HG03354 (cell line): ENCODE measurements around the gene N4BP2L2.
A peak's percentile ranks its signal among the peaks of the same experiment; 100 is the strongest.

Source experiments
- ATAC-seq: cut with Tn5 transposase; IDR thresholded peaks from one replicate; pipeline ENCODE4 v1.9.1; 2021; ENCODE audit warnings: mild to moderate bottlenecking; ENCODE audit not compliant: unreplicated experiment, poor library complexity, severe bottlenecking

The N4BP2L2 gene

DNA sequence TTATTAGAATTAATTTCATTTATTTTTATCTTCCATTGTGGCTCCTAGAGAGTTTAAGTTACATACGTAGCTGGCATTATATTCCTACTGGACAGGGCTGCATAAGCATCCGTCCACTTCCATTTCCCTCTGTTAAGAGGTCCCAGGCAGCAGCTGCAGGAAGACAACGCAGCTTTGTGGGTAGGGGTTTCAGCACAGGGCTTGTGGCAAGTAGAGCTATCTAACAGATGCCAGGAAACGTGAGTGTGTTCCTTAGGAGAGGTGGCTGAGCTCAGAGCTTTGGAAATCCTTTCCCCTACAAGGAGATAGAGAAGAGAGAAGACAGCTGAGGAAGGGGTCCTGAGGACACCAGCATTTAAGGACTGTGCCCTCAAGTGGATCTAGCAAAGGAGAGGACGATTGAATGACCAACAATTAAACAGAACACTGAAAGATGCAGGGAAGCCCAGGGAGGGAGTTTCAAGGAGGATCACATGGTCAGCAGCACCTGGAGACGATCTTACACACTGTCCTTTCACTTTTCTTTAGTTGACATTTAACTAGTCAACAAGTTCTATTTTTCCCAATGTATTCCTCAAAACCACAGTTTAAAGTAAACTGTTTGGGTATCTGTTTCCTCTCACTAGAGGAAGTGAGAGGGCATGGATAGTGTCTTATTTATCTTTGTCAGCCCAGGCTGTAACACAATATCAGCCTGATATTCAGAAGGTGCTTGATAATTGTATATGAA is 108.4 kb downstream of the N4BP2L2 start:
- no peak for ATAC-seq

DNA sequence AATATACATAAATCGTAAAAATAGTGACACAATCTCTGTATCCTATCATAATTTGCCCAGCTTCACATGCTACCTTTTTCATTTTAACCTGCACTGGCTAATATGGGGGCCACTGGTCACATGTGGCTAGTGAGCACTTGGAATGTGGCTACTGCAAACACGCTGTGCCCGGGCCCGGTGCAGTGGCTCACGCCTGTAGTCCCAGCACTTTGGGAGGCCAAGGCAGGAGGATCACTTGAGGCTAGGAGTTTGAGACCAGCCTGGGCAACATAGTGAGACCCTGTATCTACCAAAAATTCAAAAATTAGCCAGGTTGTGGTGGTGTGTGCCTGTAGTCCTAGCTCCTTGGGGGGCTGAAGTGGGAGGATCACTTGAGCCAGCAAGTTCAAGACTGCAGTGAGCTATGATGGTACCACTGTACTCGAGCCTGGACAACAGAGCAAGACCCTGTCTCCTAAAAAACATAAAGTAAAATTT is 109.1 kb downstream of the N4BP2L2 start:
- ATAC-seq, result no peak

DNA sequence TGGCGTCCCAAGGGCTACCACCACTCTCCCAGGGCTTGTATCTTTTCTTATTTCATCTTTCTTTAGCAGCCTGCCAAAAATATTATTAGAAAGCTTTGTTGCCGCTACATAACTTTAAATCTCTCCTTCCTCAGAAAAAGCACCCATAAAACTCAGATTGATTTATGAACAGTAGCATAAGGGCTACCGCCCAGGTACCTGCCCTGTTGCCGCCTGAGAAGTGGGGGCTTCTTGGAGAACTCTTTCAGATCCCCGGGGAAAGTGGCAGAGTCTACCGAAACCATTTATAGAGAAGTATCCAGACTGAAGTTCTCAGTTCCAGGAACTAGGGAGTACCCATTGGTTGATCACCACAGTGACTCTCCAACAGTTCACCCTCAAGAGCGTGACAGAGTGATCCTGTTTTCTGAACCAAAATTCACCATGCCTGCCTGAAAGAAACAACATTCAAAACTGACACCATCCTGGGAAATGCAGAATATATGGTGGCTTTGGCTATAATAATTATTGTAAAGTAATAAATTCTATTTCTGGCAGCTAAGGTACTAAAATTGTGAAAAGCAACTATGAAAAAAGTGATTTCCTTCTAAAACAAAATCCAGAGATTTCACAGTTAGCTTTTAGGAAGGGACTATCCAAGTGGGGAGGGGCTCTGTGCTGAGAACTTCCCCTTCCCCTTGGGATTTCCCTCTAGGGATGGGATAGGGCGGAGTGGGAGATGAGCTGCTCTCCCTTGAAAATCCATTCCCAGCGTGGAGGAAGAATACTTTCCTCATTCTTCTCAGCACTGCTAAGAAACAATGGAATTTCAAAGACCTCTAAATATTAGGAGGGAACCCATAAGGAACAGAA is 109.8 kb downstream of the N4BP2L2 start:
- ATAC-seq, result no peak

DNA sequence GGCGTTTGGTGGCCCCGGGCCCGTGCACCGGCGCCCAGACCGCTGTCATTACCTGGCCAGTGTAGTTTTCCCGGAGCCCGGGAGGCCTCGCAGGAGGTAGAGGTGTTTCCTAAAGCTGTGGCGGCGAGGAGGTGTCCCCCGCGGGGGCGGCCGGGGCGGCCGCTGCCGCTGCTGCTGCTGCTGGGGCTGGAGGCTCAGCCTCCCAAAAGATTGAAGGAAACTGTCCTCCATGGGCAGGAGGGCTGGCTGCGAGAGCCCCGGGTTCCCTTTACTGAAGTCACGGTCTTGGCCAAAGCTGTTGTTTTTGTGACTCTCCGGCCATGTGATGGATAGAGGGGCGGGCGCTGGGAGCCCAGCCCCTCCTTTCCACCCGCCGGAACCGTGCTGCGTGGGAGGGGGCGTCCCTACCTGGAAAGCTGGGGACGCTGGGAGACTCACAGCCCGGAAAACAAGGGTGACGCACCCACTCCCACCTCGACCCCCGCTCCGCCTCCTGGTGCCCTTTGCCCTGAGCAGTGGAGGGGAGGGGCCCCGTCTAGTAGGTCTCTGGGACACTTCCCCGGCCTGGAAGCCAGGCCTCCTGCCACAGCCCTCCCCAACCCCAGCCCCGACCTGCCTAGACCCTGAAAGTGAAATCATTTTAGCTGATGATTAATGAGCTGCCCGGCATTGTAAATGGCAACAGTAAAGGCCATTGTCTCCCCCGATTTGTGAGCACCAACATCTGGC is 110.6 kb downstream of the N4BP2L2 start, which contains the start of gene N4BP2L1:
Gene N4BP2L1 (minus strand): TSS at position 279 of the 729 bp plus-strand sequence. CDS start 48 bp downstream, at position 231.
- ATAC-seq, result peak; percentile 73

DNA sequence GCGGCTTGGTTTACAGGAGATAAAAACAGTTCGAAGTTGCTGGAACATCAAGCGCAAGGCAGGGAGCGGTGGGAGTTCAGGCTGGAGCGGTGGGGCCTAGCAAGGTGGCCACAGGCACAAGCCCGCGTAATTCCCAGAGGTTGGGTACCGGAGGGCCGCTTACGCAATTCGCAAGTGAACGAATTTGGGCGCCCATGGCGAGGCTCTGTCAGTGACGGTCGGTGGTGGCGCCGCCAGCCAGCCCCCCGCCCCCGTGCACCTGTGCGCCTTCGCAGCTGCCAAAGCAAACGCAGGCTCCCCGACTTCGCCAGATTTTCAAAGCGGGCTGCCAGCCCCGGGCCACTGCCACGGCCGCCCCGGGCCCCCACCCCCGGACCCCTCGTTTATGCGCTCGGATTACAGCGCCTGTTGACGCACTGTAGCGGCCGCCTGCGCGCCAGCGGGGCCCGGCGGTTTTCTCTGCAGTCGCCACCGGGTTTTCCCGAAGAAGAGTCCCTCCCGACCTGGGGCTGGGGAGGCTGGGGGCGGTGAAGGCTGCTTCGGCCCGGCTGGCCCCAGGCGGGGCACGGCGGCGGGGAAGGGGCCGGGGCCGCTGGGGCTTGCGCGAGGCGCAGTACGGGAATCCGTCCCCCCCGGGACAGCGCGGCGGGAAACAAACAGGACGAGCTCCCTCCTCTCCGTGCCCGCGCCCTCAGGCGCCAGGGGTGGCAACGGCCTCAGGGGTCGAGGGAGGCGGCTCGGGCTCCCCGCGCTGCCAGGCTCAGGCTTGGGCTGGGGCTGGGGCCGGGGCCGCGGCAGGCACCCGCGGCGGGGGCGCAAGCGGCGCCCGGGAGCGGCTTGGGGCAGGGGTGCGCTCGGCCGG is 111.4 kb downstream of the N4BP2L2 start:
- ATAC-seq, result peak; percentile 21

DNA sequence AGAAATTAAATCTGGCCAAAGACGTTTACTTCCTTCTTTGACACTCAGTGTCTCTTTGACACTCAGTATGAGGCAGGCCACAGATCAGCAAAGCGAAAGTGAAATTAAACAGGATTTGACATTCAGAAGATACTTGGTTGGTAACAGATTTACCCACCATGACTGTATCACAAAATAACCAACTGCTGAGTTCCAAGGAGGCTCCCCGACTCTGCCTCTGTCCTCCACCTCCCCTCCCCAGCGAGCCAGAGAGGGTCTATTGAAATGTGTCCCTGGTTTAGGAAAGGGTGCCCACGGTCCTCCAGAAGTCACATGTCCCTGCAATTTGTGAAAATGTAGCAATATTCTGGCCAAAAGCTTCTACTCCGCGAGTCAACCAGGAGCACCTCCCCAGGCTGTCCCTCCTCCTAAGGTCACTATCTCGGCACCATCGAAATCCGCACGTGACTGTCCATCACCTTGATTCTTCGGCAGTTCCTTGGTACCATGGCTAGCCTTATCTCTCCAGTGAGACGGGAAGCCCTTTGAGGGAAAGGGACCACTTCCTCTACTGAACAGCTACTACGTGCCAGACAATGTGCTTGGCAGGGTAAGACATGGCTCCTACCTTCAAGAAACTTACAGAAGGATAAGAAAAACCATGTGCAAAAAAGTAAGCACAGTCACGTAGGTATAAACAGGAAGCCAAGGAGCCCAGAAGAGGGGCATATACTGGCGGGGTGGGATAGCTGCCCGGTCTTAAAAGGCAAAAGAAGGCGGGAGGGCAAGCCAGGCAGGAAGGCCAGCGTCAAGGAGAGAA is 112.2 kb downstream of the N4BP2L2 start:
- peak; percentile 41 for ATAC-seq

DNA sequence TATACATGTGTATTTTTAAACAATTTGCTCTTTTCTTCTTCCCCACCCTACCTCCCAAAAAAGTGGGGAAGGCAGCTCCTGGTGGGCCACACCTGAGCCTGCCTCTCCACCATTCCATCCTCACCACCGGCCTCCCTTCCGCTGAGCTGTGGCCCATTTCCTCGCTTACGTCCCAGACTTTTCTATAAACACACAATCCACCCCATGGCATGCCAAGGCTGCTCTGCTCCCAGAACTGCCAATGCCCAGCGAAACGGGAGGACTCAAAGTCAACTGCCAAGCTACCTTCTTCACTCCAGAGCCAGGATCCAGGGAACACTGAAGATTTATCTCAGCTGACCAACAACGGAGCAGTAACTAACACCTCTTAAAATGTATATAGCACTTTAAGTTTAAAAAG is 113.4 kb downstream of the N4BP2L2 start:
- no peak for ATAC-seq

DNA sequence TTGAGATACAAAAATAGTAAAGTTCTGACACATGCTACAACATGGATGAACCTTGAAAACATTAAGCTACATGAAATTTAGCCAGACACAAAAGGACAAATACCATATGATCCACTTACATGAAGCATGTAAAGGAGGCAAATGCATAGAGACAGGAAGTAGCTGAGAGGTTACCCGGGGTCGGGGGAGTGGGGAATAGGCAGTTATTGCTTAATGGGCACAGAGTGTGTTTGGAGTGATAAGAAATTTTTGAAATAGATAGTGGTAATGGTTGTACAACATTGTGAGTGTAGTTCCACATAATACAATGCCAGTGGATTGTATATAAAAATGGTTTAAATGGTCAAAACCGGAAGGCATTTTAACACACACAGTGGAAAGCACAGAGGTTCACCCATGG is 115.0 kb downstream of the N4BP2L2 start:
- no peak for ATAC-seq

DNA sequence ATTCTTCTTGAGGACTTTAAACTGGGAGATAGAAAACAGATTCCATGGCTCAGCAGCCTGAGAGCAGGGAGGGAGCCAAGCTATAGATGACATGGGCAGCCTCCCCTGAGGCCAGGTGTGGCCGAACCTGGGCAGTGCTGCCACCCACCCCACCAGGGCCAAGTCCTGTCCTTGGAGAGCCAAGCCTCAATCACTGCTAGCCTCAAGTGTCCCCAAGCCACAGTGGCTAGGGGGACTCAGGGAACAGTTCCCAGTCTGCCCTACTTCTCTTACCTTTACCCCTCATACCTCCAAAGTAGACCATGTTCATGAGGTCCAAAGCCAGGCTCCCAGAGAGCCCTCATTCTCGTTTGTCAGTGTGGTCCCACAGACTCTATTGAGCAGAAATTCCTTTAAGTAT is 118.7 kb downstream of the N4BP2L2 start:
- ATAC-seq, result no peak

DNA sequence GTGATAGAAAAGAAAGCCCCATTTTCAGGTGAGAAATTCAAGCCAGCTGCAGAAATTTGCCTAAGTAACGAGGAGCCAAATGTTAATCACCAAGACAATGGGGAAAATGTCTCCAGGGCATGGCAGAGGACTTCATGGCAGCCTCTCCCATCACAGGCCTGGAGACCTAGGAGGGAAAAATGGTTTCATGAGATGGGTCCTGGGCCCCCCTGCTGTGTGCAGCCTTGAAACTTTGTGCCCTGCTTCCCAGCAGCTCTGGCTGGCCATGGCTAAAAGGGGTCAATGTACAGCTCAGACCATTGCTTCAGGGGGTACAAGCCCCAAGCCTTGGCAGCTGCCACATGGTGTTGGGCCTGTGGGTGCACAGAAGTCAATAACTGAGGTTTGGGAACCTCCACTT is 120.6 kb downstream of the N4BP2L2 start:
- no peak for ATAC-seq

DNA sequence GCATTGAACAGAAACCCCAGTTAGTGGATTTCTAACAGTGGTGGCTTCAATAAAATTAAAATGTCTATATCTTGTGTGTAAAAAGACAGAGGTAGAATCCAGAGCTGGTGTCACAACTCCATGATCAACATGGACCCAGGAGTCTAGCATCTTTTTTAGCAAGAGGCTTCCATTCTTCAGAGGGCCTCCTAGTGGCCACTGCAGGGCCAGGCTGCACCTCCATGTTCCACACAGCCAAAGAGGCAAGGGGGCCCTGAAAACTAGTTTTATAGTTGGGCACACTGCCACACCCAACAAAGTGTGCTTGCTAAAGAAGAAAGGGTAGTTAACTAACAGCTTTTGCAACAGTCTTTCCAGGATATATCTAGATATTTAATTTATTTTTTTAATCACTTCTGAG is 123.6 kb downstream of the N4BP2L2 start:
- ATAC-seq, result peak; percentile 55

DNA sequence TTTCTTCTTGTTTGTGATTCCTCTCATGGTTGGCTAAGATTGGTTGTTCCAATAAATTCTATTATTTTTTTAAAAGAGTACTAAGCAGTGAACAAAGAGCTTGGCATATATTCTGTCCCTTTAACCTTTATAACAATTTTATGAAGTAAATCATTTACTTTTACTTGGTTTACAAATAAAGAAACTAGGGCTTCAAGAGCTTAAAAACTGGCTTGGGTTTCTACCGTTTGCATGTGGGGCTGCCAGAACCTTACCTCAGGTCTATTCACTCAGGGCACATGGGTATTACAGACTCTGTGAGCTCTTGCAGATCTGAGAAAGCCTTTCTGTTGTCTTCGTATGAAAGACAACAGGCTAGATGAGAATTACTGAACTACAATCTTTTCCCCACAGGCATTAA is 124.0 kb downstream of the N4BP2L2 start:
- ATAC-seq, result no peak

DNA sequence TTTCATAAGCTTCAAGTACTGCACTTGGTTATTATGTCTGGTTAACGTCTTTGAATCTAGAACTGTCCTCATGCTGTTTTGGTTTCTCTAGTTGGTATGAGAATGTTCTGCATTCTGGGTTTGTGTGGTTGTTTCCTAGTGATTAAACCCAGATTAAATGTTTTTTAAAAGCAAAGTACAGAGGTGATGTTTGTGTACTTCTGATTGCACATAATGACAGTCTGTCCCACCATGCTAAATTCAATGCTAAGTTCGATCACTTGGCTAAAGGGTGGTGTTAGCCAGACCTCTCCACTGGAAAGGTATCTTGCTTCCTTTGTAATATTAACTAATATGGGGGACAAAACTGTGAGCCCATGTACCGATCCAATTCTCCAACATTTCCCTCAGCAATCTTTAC is 125.3 kb downstream of the N4BP2L2 start:
- ATAC-seq, result no peak

DNA sequence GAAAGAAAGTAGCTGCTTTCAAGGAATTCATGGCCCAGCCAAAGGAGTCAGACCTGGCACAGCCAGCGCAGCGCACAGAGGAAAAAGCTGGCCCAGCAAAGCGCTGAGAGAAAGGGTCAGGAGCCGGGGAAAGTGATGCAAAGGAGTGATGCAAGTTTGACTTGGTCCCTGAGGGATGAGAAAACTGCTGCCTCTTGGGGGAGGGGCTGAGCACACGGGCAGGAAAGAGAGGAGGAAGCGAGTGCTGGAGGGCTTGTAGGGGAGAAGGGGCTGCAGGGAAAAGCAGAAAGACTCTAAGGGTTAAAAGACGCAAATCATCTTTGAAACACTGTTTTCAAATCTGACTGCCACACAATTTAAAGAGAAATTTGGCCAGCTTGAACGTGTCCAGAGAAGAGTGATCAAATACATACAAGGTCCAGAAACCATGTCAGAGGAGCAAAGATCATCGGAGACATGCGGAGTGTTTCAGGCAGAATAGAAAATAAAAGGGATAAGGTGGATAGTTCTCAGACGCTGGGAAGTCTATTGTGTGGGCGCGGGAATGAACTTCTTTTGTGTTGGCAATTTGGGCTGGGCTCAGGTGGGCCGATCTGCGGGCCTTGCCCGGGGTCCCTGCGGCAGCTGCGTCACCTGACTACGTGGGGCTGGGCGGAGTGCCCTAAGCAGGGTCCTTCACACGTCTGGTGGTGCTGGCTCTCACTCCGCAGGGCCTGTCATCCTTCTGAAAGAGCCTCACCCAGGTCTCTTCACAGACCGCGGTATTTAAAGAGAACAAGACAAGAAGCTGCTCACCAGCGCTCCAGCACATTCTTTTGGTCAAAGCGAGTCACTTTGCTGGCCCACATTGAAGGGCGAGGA is 128.8 kb downstream of the N4BP2L2 start:
- no peak for ATAC-seq

DNA sequence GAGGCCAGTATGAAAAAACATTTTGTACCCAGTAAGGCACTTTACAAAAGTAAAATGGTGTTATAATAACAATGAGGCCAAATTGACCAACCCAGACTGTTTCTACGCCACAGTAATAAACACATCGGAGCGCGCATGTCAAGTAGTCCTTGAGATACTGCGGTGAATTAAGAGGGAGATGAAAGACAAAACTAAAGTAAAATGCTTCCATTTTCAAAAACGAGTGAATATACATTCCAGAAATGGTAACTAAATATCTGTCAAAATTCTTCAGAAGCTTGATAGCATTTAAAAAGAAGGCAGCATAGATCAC is 129.6 kb downstream of the N4BP2L2 start:
- ATAC-seq, result no peak

DNA sequence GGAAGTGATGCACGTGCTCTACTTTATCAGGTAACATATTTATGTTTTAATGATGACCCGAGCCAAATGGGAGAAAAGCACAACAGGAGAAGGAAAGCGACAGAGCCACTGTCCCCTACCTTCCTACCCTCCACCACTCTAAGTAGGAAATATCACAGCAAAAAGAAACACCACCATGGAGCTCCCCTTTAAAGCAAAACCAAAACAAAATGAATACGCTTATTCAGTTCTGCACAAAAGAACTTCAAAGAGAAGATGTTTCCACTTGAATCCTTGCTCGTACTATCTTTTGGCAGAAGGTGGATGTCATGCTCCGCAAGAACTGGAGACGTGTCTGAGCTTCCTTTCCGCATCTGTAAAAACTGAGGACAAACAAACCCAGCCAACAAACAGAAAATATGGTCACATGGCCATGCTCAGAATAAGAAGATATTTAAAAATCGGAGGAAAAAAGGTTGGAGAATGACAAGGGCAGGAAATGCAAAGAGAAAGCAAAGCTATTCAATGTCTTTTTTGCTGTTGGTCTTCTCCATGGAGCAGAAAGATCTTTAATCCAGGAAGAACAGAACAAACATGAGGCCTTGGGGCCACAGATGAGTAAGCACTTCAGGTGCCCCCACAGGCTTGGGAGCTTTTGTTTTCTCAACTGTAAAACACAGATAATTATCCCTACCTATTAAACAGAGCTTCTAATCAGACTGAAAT is 130.1 kb downstream of the N4BP2L2 start:
- ATAC-seq, result no peak

DNA sequence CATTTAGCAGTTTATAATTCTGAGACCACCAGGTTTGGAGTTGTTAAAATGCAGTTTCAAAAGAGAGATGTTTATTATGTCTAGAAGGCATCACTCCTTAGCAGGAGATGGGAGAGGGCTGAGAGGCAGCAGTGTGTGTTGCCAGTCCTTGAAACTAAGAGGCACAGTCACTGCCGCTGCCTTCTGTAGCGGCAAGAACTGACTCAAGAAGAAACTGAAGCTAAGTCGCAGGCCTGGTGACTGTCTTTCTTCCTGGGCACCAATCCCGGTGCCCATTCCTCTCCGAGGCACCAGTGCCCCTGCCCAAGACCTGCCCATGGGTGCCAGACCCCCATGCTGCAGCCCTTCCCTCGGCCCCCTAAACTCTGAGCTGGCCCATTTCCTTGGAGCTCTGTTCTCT is 130.7 kb downstream of the N4BP2L2 start:
- ATAC-seq, result no peak
